Measurements from ENCODE around the gene IFI6. TPM values are rescaled to one million over a fixed set of nuclear protein-coding genes. Genes with fewer than 3 reads are reported as not detected.

IFI6 gene
- polyA plus RNA-seq, 1 donor (not counting 4 experiments of a cell fraction or from before 2014, with no cell fraction given) = 618 TPM

GRCh38 chr1:27656157-27656893 lies 15.7 kb downstream of the IFI6 start:
- dilution Hi-C loops (cut with MboI; ENCODE audit: extremely low pct_ligation_motif_present, low sequenced_read_pairs) = no loop called here
- FAIRE-seq = no peak
- H3K9ac ChIP-seq (ENCODE audit: control insufficient read depth, extremely low read depth, insufficient read depth, low read length) = no peak overlapping the region

GRCh38 chr1:27655151-27655937 lies 16.6 kb downstream of the IFI6 start:
- no peak overlapping the region for H2AFZ ChIP-seq (ENCODE audit: control insufficient read depth, low read length)
- dilution Hi-C loops (cut with MboI; ENCODE audit: extremely low pct_ligation_motif_present, low sequenced_read_pairs) = no loop called here
- peaks cover 25% of the 10 kb centered on the region for H3K4me1 ChIP-seq (ENCODE audit: control insufficient read depth, extremely low read depth, insufficient read depth, low read length)
- H3K79me2 ChIP-seq (ENCODE audit: control insufficient read depth, insufficient read depth, low read length) = no peaks in the 10 kb centered on the region
- no peak overlapping the region for H3K4me2 ChIP-seq (ENCODE audit: control insufficient read depth, extremely low read depth, insufficient read depth, low read depth, low read length)
- H3K27ac ChIP-seq (ENCODE audit: control insufficient read depth, insufficient read depth, low read length) = no peak overlapping the region
- no peaks in the 10 kb centered on the region for H3K36me3 ChIP-seq (ENCODE audit: control insufficient read depth in 2 of 2, extremely low read depth in 1 of 2, insufficient read depth in 2 of 2, low read length in 2 of 2)
- H3K9me3 ChIP-seq (ENCODE audit: control insufficient read depth, low read depth, low read length) = no peaks in the 10 kb centered on the region
- TF ChIP-seq, protein P1, sequence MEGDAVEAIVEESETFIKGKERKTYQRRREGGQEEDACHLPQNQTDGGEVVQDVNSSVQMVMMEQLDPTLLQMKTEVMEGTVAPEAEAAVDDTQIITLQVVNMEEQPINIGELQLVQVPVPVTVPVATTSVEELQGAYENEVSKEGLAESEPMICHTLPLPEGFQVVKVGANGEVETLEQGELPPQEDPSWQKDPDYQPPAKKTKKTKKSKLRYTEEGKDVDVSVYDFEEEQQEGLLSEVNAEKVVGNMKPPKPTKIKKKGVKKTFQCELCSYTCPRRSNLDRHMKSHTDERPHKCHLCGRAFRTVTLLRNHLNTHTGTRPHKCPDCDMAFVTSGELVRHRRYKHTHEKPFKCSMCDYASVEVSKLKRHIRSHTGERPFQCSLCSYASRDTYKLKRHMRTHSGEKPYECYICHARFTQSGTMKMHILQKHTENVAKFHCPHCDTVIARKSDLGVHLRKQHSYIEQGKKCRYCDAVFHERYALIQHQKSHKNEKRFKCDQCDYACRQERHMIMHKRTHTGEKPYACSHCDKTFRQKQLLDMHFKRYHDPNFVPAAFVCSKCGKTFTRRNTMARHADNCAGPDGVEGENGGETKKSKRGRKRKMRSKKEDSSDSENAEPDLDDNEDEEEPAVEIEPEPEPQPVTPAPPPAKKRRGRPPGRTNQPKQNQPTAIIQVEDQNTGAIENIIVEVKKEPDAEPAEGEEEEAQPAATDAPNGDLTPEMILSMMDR (optimal IDR thresholded peaks at IDR 0.05 in 1 of 3, IDR thresholded peaks at IDR 0.05 in 1 of 3, conservative IDR thresholded peaks at IDR 0.05 in 1 of 3; ENCODE audit: extremely low read depth in 1 of 3, insufficient read depth in 2 of 3, low read length in 3 of 3) = no peak
- TF ChIP-seq EZH2 (IDR thresholded peaks at IDR 0.05; ENCODE audit: low read length) = no peak
- FAIRE-seq (no peak), DNase-seq (ENCODE audit: low read depth, low spot score) (no peak)
- peaks cover 4% of the 10 kb centered on the region for H3K9me1 ChIP-seq (ENCODE audit: control insufficient read depth, extremely low read depth, insufficient read depth, low read length)
- H3K9ac ChIP-seq (ENCODE audit: control insufficient read depth, extremely low read depth, insufficient read depth, low read length) = no peak overlapping the region
- no peak overlapping the region for H3K4me3 ChIP-seq (ENCODE audit: control insufficient read depth in 2 of 3, extremely low read depth in 1 of 3, insufficient read depth in 2 of 3, low read depth in 1 of 3, low read length in 3 of 3)
- H3K27me3 ChIP-seq (ENCODE audit: control insufficient read depth, extremely low read depth, insufficient read depth, low read length) = no peaks in the 10 kb centered on the region
- peaks cover 3% of the 10 kb centered on the region for H4K20me1 ChIP-seq (ENCODE audit: control insufficient read depth, extremely low read depth, insufficient read depth, low read length)

More at GRCh38 chr1:27656157-27656893, 15.7 kb downstream of the IFI6 start:
- H4K20me1 ChIP-seq (ENCODE audit: control insufficient read depth, extremely low read depth, insufficient read depth, low read length) = peaks cover 3% of the 10 kb centered on the region
- H3K27ac ChIP-seq (ENCODE audit: control insufficient read depth, insufficient read depth, low read length) = no peak overlapping the region
- DNase-seq (ENCODE audit: low read depth, low spot score) = no peak
- TF ChIP-seq, protein P1 (optimal IDR thresholded peaks at IDR 0.05 in 1 of 3, IDR thresholded peaks at IDR 0.05 in 1 of 3, conservative IDR thresholded peaks at IDR 0.05 in 1 of 3; ENCODE audit: extremely low read depth in 1 of 3, insufficient read depth in 2 of 3, low read length in 3 of 3) = no peak
- no peak for TF ChIP-seq EZH2 (IDR thresholded peaks at IDR 0.05; ENCODE audit: low read length)
- H2AFZ ChIP-seq (ENCODE audit: control insufficient read depth, low read length) = no peak overlapping the region
- H3K27me3 ChIP-seq (ENCODE audit: control insufficient read depth, extremely low read depth, insufficient read depth, low read length) = no peaks in the 10 kb centered on the region
- peaks cover 16% of the 10 kb centered on the region for H3K4me1 ChIP-seq (ENCODE audit: control insufficient read depth, extremely low read depth, insufficient read depth, low read length)
- no peaks in the 10 kb centered on the region for H3K36me3 ChIP-seq (ENCODE audit: control insufficient read depth in 2 of 2, extremely low read depth in 1 of 2, insufficient read depth in 2 of 2, low read length in 2 of 2)
- no peaks in the 10 kb centered on the region for H3K79me2 ChIP-seq (ENCODE audit: control insufficient read depth, insufficient read depth, low read length)
- peaks cover 4% of the 10 kb centered on the region for H3K9me1 ChIP-seq (ENCODE audit: control insufficient read depth, extremely low read depth, insufficient read depth, low read length)
- no peak overlapping the region for H3K4me2 ChIP-seq (ENCODE audit: control insufficient read depth, extremely low read depth, insufficient read depth, low read depth, low read length)
- no peak overlapping the region for H3K4me3 ChIP-seq (ENCODE audit: control insufficient read depth in 2 of 3, extremely low read depth in 1 of 3, insufficient read depth in 2 of 3, low read depth in 1 of 3, low read length in 3 of 3)
- no peaks in the 10 kb centered on the region for H3K9me3 ChIP-seq (ENCODE audit: control insufficient read depth, low read depth, low read length)
